Measurements from ENCODE around the gene ATP2B3.

ATP2B3 gene

GRCh38 chrX:153537526-153538295, 20.3 kb downstream of the ATP2B3 start:
- DNase-seq (ENCODE audit: low spot score), result no peak

DNA sequence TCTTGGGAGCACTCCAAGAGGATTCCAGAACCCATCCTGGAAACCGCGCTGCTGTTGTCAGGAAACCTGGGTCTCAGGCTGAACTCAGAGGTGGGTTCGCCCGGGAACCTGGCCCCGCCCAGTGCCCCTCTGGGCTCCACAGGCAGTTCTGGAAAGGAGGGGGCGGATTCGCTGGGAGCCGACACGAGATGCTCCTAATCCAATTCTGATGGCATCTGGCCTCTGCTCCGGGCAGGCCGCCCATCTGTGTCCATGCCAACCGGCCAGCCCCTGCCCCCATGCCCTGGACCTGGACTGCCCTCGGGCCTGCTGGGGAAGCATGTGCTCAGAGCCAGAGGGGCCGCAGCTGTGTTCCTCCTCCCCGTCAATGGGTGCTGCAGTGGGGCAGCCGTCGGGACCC, 21.0 kb downstream of the ATP2B3 start:
- DNase-seq (ENCODE audit: low spot score), result no peak

GRCh38 chrX:153539171-153539978, 21.9 kb downstream of the ATP2B3 start:
- peak; percentile 44 for DNase-seq (ENCODE audit: low spot score)

- no peak for DNase-seq (ENCODE audit: low spot score)
These were observed 22.5 kb downstream of the ATP2B3 start for GRCh38 chrX:153539979-153540358.

GRCh38 chrX:153544727-153545126, 27.3 kb downstream of the ATP2B3 start:
- DNase-seq (ENCODE audit: low spot score), result no peak

GRCh38 chrX:153546386-153546785, 28.9 kb downstream of the ATP2B3 start:
- DNase-seq (ENCODE audit: low spot score), result no peak

- DNase-seq (ENCODE audit: low spot score), result no peak
These were observed 29.8 kb downstream of the ATP2B3 start for GRCh38 chrX:153547195-153547594.

DNA sequence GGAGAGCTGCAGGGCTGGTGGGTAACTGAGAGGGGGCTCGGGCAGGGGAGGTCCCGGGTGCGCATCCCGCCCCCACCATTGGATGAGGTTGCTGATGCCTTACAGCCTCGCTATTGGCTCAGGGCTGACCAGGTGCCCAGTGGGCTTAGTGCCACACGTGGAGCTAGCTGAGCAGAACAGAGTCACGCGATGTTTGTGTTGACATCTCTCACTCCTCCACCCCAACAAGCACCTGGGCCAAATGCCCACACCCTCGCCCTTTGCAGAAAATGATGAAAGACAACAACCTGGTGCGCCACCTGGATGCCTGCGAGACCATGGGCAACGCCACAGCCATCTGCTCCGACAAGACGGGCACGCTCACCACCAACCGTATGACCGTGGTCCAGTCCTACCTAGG, 31.8 kb downstream of the ATP2B3 start:
- no peak for DNase-seq (ENCODE audit: low spot score)

DNA sequence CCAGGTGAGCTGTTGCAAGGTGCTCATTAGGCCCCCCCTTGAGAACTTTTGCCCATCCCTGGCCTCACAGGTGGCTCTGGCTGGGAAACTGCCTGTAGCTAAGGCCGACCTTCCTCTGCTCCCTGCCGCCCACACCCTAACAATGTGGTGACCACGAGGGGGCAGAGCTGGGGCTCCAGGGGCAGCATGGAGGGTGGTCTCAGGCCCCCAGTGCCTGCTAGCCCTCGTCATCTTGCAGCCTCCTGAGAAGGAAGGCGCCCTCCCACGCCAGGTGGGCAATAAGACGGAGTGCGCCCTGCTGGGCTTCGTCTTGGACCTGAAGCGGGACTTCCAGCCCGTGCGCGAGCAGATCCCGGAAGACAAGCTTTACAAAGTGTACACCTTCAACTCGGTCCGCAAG, 32.4 kb downstream of the ATP2B3 start:
- DNase-seq (ENCODE audit: low spot score), result no peak

DNA sequence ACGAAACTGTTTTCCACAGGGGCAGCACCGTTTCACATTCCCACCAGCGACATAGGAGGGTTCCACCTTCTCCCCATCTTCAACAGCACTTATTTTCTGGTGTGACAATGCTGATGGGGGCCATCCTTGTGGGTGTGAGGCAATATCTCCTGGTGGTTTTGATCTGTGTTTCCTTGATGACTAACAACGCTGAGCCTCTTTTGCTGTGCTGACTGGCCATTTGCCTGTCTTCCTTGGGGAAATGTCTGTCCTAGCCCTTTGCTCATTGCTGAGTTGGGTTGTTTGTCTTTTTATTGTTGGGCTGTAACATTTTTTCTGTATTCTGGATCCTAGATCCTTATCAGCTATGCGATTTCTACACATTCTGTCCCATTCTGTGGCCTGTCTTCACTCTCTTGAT, 33.7 kb downstream of the ATP2B3 start:
- no peak for DNase-seq (ENCODE audit: low spot score)

GRCh38 chrX:153554519-153555167, 37.2 kb downstream of the ATP2B3 start:
- peak; percentile 41 for DNase-seq (ENCODE audit: low spot score)

DNA sequence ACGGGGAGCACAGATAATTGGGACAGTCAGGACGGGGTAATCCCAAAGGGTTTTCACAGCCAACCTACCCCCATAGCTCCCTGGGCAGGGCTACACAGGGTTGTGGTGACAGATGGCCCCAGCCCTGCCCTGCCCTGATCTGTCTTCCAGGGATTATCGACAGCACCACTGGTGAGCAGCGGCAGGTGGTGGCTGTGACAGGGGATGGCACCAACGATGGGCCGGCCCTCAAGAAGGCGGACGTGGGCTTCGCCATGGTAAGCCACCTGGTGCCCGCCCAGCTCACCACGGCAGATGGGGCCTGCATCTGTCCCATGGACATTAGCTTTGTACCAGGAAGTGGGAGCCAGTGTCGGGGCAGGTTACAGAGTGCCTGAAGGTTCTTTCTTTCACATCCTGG, 39.3 kb downstream of the ATP2B3 start:
- no peak for DNase-seq (ENCODE audit: low spot score)

- no peak for DNase-seq (ENCODE audit: low spot score)
These were observed 40.3 kb downstream of the ATP2B3 start for GRCh38 chrX:153557618-153558355.

- no peak for DNase-seq (ENCODE audit: low spot score)
These were observed 42.6 kb downstream of the ATP2B3 start for GRCh38 chrX:153560000-153560399.

GRCh38 chrX:153560466-153560865, 43.0 kb downstream of the ATP2B3 start:
- DNase-seq (ENCODE audit: low spot score), result no peak

GRCh38 chrX:153561337-153561736, 43.9 kb downstream of the ATP2B3 start:
- DNase-seq (ENCODE audit: low spot score), result no peak

GRCh38 chrX:153562546-153562945, 45.1 kb downstream of the ATP2B3 start:
- no peak for DNase-seq (ENCODE audit: low spot score)

GRCh38 chrX:153564047-153564606, 46.7 kb downstream of the ATP2B3 start:
- no peak for DNase-seq (ENCODE audit: low spot score)

DNA sequence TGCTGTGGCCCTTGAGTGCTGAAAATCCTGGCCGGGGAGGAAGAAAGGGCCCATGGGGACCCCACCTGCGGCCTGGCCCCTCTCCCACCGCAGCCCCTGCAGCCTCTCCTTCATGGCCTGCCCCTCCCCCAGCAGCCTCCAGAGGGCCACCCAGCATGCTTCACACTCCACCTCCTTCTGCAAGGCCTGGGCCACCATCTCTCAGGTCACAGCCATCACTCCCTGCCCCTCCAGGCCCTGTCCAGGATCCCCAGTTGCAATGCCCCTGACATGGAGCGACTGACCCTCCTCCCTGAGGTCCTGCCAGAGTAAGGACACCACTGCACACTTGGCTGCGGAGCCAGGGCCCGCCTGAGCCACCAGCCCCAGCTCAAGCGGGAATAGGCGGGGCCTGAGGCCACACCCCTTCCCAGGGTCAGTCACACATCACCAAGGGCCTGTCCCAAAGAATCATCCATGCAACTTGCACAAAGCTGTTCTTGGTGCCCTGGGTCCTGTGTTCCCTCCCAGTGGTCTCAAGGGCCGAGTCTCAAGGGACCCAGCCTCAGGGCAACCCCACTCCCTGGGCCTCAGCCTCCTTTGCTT, 48.6 kb downstream of the ATP2B3 start:
- DNase-seq (ENCODE audit: low spot score), result no peak

GRCh38 chrX:153568451-153569011, 51.1 kb downstream of the ATP2B3 start:
- DNase-seq (ENCODE audit: low spot score), result no peak

DNA sequence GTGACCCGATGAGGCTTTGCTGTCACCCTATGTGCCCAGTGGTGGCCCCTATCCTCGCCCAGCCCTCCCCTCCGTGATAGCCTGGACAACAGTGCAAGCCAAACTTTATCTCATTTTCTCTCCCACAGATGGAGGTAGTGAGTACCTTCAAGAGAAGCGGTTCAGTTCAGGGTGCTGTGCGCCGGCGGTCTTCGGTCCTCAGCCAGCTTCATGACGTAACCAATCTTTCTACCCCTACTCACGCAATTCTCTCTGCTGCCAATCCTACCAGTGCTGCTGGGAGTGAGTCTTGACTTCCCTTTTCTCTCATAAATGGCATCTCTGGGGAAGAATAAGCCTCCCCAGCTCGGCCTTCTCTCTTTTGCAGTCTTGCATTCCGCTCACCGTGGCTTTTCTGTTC, 52.0 kb downstream of the ATP2B3 start:
- DNase-seq (ENCODE audit: low spot score), result no peak

All from SW480 (cell line).